SK-N-MC (cell line): ENCODE measurements around the gene CCDC57.

Experiments
- EZH2 ChIP-seq: fragments of 200-600 bp; sonication (generic); IDR thresholded peaks from one replicate; pipeline ENCODE4 v1.6.1; 2017; ENCODE audit warnings: antibody characterized with exemption
- FOXP2 ChIP-seq: optimal IDR thresholded peaks from 2 replicates; pipeline ENCODE3; 2011; ENCODE audit warnings: mild to moderate bottlenecking, moderate library complexity; ENCODE audit not compliant: insufficient read depth; ENCODE audit errors: extremely low read length, control extremely low read depth
- POLR2AphosphoS5 ChIP-seq: IDR thresholded peaks from 2 replicates; pipeline ENCODE4 v1.6.1; 2012; ENCODE audit warnings: mild to moderate bottlenecking, low read depth, low read length, borderline replicate concordance

DNA sequence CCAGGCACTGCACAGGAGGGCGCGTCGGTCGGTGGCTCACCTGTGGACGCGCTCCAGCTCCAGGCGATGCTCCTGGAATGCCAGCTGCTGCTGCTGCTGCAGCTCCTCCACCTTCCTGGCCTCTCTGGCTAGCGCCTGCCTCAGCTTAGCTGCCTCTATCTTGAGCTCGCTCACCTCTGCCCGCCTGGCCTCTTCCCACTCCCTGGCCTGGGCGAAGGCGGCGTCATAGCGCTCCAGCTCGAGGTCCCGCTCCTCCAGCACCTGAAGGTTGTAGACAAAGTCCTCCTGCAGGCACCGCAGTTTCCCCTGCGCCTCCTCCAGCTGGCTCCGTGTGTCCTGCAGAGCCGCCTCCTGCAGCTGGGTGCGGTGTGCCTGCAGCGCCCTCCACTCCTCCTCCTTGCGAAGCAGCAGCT is 11.1 kb downstream of the CCDC57 start:
- no peak for TF ChIP-seq POLR2AphosphoS5
- no peak for TF ChIP-seq EZH2
- no peak for TF ChIP-seq FOXP2
